ENCODE data around the gene MYL5.

MYL5 gene

GRCh38 chr4:650951-651883 lies 23.1 kb upstream of the MYL5 start:
- no peaks in the 10 kb centered on the region for H3K4me1 ChIP-seq (ENCODE audit: control insufficient read depth in 1 of 2, insufficient read depth in 2 of 2, low read length in 2 of 2)
- H3K27ac ChIP-seq (ENCODE audit: low read depth, low read length), result no peak overlapping the region
- no peak overlapping the region for H3K9ac ChIP-seq (ENCODE audit: low read depth in 1 of 2, low read length in 2 of 2)
- H3K27me3 ChIP-seq (ENCODE audit: control insufficient read depth in 1 of 2, insufficient read depth in 2 of 2, low read length in 2 of 2), result peaks cover 14 to 24% of the 10 kb centered on the region in 2 donors
- no peaks in the 10 kb centered on the region for H3K36me3 ChIP-seq (ENCODE audit: control insufficient read depth in 1 of 2, insufficient read depth in 2 of 2, low read length in 2 of 2)
- no peaks in the 10 kb centered on the region for H3K9me3 ChIP-seq (ENCODE audit: control insufficient read depth in 1 of 2, low read length in 2 of 2)
- H3K4me3 ChIP-seq (ENCODE audit: low read depth in 1 of 2, low read length in 2 of 2), result no peak overlapping the region

DNA sequence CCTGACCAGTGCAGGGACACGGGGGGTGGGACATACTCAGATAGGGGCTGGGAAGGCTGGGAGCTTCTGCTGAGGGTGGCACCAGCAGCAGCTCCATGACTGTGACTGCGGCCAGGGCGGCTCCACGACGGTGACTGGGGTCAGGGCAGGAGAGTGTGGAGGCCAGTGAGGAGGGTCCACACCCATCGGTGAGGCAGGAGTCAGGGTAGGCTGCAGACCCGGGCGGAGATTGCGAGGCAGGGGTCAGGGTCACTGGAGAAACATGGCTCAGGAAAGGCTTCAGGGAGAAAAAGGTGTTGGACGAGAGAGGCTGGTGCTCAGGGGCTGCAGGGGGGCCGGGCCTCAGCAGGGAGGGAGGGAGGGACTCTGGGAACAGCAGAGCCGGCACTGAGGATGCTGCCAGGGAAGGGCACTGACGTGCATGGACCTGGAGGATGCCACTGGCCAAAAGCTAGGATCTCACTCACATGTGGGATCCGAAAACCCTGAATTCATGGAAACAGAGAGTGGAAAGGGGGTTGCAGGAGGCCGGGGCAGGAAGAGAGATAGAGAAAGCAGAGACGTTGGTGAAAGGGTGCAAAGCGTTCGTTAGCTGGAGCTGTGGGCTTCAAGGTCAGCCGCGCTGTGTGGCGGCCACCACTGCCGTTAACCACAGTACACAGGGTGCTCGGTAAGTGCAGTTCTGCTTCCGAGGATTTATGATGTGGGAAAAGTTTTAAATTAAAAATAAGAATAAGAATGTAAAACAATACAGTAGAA lies 22.3 kb upstream of the MYL5 start:
- Histone ChIP-seq H3K27ac (ENCODE audit: low read depth, low read length) (no peak overlapping the region), H3K4me1 (ENCODE audit: control insufficient read depth in 1 of 2, insufficient read depth in 2 of 2, low read length in 2 of 2) (no peaks in the 10 kb centered on the region), H3K27me3 (ENCODE audit: control insufficient read depth in 1 of 2, insufficient read depth in 2 of 2, low read length in 2 of 2) (peaks cover 14 to 24% of the 10 kb centered on the region in 2 donors), H3K9ac (ENCODE audit: low read depth in 1 of 2, low read length in 2 of 2) (no peak overlapping the region), H3K4me3 (ENCODE audit: low read depth in 1 of 2, low read length in 2 of 2) (no peak overlapping the region), H3K36me3 (ENCODE audit: control insufficient read depth in 1 of 2, insufficient read depth in 2 of 2, low read length in 2 of 2) (no peaks in the 10 kb centered on the region), H3K9me3 (ENCODE audit: control insufficient read depth in 1 of 2, low read length in 2 of 2) (no peaks in the 10 kb centered on the region)

GRCh38 chr4:653080-653821 lies 21.1 kb upstream of the MYL5 start:
- no peak overlapping the region for H3K27ac ChIP-seq (ENCODE audit: low read depth, low read length)
- no peak overlapping the region for H3K4me3 ChIP-seq (ENCODE audit: low read depth in 1 of 2, low read length in 2 of 2)
- no peaks in the 10 kb centered on the region for H3K36me3 ChIP-seq (ENCODE audit: control insufficient read depth in 1 of 2, insufficient read depth in 2 of 2, low read length in 2 of 2)
- peaks cover 14 to 24% of the 10 kb centered on the region in 2 donors for H3K27me3 ChIP-seq (ENCODE audit: control insufficient read depth in 1 of 2, insufficient read depth in 2 of 2, low read length in 2 of 2)
- H3K9ac ChIP-seq (ENCODE audit: low read depth in 1 of 2, low read length in 2 of 2), result no peak overlapping the region
- H3K9me3 ChIP-seq (ENCODE audit: control insufficient read depth in 1 of 2, low read length in 2 of 2), result no peaks in the 10 kb centered on the region
- H3K4me1 ChIP-seq (ENCODE audit: control insufficient read depth in 1 of 2, insufficient read depth in 2 of 2, low read length in 2 of 2), result no peaks in the 10 kb centered on the region

- no peaks in the 10 kb centered on the region for H3K36me3 ChIP-seq (ENCODE audit: control insufficient read depth in 1 of 2, insufficient read depth in 2 of 2, low read length in 2 of 2)
- no peaks in the 10 kb centered on the region for H3K9me3 ChIP-seq (ENCODE audit: control insufficient read depth in 1 of 2, low read length in 2 of 2)
- H3K27me3 ChIP-seq (ENCODE audit: control insufficient read depth in 1 of 2, insufficient read depth in 2 of 2, low read length in 2 of 2), result peaks cover 14 to 24% of the 10 kb centered on the region in 2 donors
- H3K27ac ChIP-seq (ENCODE audit: low read depth, low read length), result no peak overlapping the region
- no peak overlapping the region for H3K9ac ChIP-seq (ENCODE audit: low read depth in 1 of 2, low read length in 2 of 2)
- no peak overlapping the region for H3K4me3 ChIP-seq (ENCODE audit: low read depth in 1 of 2, low read length in 2 of 2)
- no peaks in the 10 kb centered on the region for H3K4me1 ChIP-seq (ENCODE audit: control insufficient read depth in 1 of 2, insufficient read depth in 2 of 2, low read length in 2 of 2)
Observed at GRCh38 chr4:653831-654502, 20.4 kb upstream of the MYL5 start.

DNA sequence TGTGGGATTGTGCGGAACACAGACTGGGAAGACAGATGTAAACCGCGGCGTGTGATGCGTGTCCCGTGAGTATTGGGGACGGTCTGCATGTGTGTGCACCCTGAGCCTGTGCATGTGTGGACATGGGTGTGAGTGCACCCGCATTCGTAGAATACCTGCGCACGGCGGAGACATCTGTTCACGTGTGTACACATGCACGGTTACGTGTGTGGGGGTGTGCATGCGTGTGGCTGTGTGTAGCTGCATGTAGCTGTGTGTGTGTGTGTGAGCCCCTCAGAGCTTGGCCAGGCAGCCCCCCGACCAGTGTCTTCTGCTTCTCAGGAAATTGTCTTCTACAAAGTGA lies 19.9 kb upstream of the MYL5 start:
- no peak overlapping the region for H3K4me3 ChIP-seq (ENCODE audit: low read depth in 1 of 2, low read length in 2 of 2)
- H3K9me3 ChIP-seq (ENCODE audit: control insufficient read depth in 1 of 2, low read length in 2 of 2), result no peaks in the 10 kb centered on the region
- no peaks in the 10 kb centered on the region for H3K4me1 ChIP-seq (ENCODE audit: control insufficient read depth in 1 of 2, insufficient read depth in 2 of 2, low read length in 2 of 2)
- H3K27ac ChIP-seq (ENCODE audit: low read depth, low read length), result no peak overlapping the region
- H3K9ac ChIP-seq (ENCODE audit: low read depth in 1 of 2, low read length in 2 of 2), result no peak overlapping the region
- no peaks in the 10 kb centered on the region for H3K36me3 ChIP-seq (ENCODE audit: control insufficient read depth in 1 of 2, insufficient read depth in 2 of 2, low read length in 2 of 2)
- peaks cover 14 to 24% of the 10 kb centered on the region in 2 donors for H3K27me3 ChIP-seq (ENCODE audit: control insufficient read depth in 1 of 2, insufficient read depth in 2 of 2, low read length in 2 of 2)

DNA sequence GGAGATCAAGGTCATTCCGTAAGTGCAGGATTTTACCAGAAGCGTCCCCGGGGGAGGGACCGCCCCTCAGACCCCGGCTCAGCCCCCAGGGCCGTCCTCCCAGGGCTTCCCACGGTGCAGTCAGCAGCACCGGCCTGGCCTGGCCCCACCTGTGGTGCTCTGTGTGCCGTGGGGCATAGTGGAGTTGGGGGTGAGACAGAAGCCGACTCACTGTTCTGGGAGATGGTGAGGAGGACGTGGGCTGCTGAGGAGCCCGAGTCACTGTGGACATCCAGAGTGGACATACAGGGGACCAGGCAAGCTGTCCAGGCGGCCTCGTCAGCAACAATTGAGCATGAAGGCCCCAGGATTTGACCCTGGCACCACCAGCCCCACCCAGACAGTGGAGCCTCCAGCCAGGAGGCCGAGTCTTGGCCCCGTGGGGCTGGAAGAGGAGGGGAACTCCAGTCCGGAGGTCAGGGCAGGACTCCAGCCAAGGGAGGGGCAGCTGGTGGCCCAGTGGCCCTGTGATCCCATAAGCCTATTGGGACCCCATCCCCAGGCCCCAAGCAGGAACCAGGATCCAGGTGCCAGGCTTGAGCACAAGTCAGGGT lies 19.4 kb upstream of the MYL5 start:
- Histone ChIP-seq H3K36me3 (ENCODE audit: control insufficient read depth in 1 of 2, insufficient read depth in 2 of 2, low read length in 2 of 2) (no peaks in the 10 kb centered on the region), H3K27me3 (ENCODE audit: control insufficient read depth in 1 of 2, insufficient read depth in 2 of 2, low read length in 2 of 2) (peaks cover 14 to 19% of the 10 kb centered on the region in 2 donors), H3K9ac (ENCODE audit: low read depth in 1 of 2, low read length in 2 of 2) (no peak overlapping the region), H3K4me1 (ENCODE audit: control insufficient read depth in 1 of 2, insufficient read depth in 2 of 2, low read length in 2 of 2) (no peaks in the 10 kb centered on the region), H3K4me3 (ENCODE audit: low read depth in 1 of 2, low read length in 2 of 2) (no peak overlapping the region), H3K9me3 (ENCODE audit: control insufficient read depth in 1 of 2, low read length in 2 of 2) (no peaks in the 10 kb centered on the region), H3K27ac (ENCODE audit: low read depth, low read length) (no peak overlapping the region)

DNA sequence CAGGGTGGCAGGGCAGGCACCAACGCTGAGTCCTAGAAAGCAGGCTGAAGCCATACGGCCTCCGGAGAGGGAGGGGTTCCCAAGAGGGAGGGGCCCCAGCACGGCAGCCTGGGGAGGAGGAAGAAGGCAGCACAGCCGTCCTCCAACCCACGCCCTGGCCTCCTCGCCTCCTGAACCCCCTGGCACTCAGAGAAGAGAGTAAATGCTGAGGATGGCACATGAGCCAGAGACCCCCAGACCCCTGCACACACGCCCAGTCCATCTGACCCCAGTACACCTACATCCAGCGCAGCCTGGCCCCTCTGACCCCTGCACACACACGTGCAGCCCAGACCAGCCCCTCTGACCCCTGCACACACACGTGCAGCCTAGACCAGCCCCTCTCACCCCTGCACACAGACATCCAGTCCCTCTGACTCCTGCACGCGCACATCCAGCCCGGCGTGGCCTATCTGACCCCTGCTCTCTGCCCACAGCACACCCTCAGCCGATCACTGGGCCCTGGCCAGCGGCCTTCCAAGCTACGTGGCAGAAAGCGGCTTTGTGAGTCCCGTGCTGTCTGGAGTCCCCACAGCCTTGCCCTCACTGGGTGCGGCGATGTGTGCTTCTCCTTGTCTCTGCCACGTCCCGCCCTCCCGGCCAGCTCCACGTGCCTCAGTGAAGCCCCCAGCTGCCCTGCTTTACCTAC lies 18.7 kb upstream of the MYL5 start:
- no peaks in the 10 kb centered on the region for H3K36me3 ChIP-seq (ENCODE audit: control insufficient read depth in 1 of 2, insufficient read depth in 2 of 2, low read length in 2 of 2)
- H3K4me1 ChIP-seq (ENCODE audit: control insufficient read depth in 1 of 2, insufficient read depth in 2 of 2, low read length in 2 of 2), result no peaks in the 10 kb centered on the region
- H3K4me3 ChIP-seq (ENCODE audit: low read depth in 1 of 2, low read length in 2 of 2), result no peak overlapping the region
- H3K27me3 ChIP-seq (ENCODE audit: control insufficient read depth in 1 of 2, insufficient read depth in 2 of 2, low read length in 2 of 2), result peaks cover 10 to 12% of the 10 kb centered on the region in 2 donors
- no peak overlapping the region for H3K27ac ChIP-seq (ENCODE audit: low read depth, low read length)
- no peak overlapping the region for H3K9ac ChIP-seq (ENCODE audit: low read depth in 1 of 2, low read length in 2 of 2)
- no peaks in the 10 kb centered on the region for H3K9me3 ChIP-seq (ENCODE audit: control insufficient read depth in 1 of 2, low read length in 2 of 2)

GRCh38 chr4:656436-657337 lies 17.7 kb upstream of the MYL5 start:
- Histone ChIP-seq H3K27me3 (ENCODE audit: control insufficient read depth in 1 of 2, insufficient read depth in 2 of 2, low read length in 2 of 2) (peaks cover 3% of the 10 kb centered on the region in 2 donors), H3K27ac (ENCODE audit: low read depth, low read length) (no peak overlapping the region), H3K4me3 (ENCODE audit: low read depth in 1 of 2, low read length in 2 of 2) (no peak overlapping the region), H3K9me3 (ENCODE audit: control insufficient read depth in 1 of 2, low read length in 2 of 2) (no peaks in the 10 kb centered on the region), H3K36me3 (ENCODE audit: control insufficient read depth in 1 of 2, insufficient read depth in 2 of 2, low read length in 2 of 2) (no peaks in the 10 kb centered on the region), H3K4me1 (ENCODE audit: control insufficient read depth in 1 of 2, insufficient read depth in 2 of 2, low read length in 2 of 2) (no peaks in the 10 kb centered on the region), H3K9ac (ENCODE audit: low read depth in 1 of 2, low read length in 2 of 2) (no peak overlapping the region)

Data from duodenal mucosa (tissue), 2 donors.